ENCODE data around the gene KNDC1.
"Not testable (repeated sequence)": the region's sequence is repeated elsewhere in the genome, so short reads cannot be mapped to it uniquely, and the experiment has no call there.

Gene KNDC1

GRCh38 chr10:133159950-133160825 is at the start of gene KNDC1:
KNDC1 (plus strand) TSS chr10:133160219; CDS start chr10:133160468, 249 bp downstream.
- DNase-seq: peak in 2 of 10 donors; percentile 88 to 89

GRCh38 chr10:133110609-133111275 is 49.3 kb upstream of the KNDC1 start:
- intact Hi-C loops (cut with DNase I): no loop called here

More at GRCh38 chr10:133159950-133160825, at the start of gene KNDC1:
- intact Hi-C loops (cut with DNase I): no loop called here

GRCh38 chr10:133111640-133112039 is 48.4 kb upstream of the KNDC1 start:
- intact Hi-C loops (cut with DNase I): not testable (repeated sequence)
- peak in 1 of 10 donors; percentile 72 for DNase-seq

More at GRCh38 chr10:133110609-133111275, 49.3 kb upstream of the KNDC1 start:
- DNase-seq: no peak

GRCh38 chr10:133113146-133113830 is 46.7 kb upstream of the KNDC1 start:
- intact Hi-C loops (cut with DNase I): no loop called here
- peak in 3 of 10 donors; percentile 20 to 74 (median 69) for DNase-seq

- intact Hi-C loops (cut with DNase I): no loop called here
- peak in 1 of 10 donors; percentile 23 for DNase-seq
These were observed 46.2 kb upstream of the KNDC1 start for GRCh38 chr10:133113847-133114246.

GRCh38 chr10:133114251-133114650 is 45.8 kb upstream of the KNDC1 start:
- intact Hi-C loops (cut with DNase I): no loop called here
- DNase-seq: peak in 1 of 10 donors; percentile 82

GRCh38 chr10:133114726-133115452 is 45.1 kb upstream of the KNDC1 start:
- DNase-seq: peak in 2 of 10 donors; percentile 7 to 74
- intact Hi-C loops (cut with DNase I): no loop called here

- DNase-seq: peak in 1 of 10 donors; percentile 19
- intact Hi-C loops (cut with DNase I): no loop called here
These were observed 44.6 kb upstream of the KNDC1 start for GRCh38 chr10:133115453-133115842.

- DNase-seq: peak in 2 of 10 donors; percentile 14 to 61
- intact Hi-C loops (cut with DNase I): no loop called here
These were observed 44.0 kb upstream of the KNDC1 start for GRCh38 chr10:133115976-133116375.

GRCh38 chr10:133116455-133116854 is 43.6 kb upstream of the KNDC1 start:
- intact Hi-C loops (cut with DNase I): no loop called here
- peak in 2 of 10 donors; percentile 6 to 73 for DNase-seq

- DNase-seq: peak in 2 of 10 donors; percentile 26 to 68
- intact Hi-C loops (cut with DNase I): no loop called here
These were observed 42.9 kb upstream of the KNDC1 start for GRCh38 chr10:133117036-133117687.

GRCh38 chr10:133117688-133118071 is 42.3 kb upstream of the KNDC1 start:
- intact Hi-C loops (cut with DNase I): no loop called here
- DNase-seq: peak in 1 of 10 donors; percentile 22

- intact Hi-C loops (cut with DNase I): loop anchor here (10.0 kb wide), 1 partner anchor 287 kb away; no protein-coding TSS in a partner anchor
- peak in 1 of 10 donors; percentile 17 for DNase-seq
These were observed 38.5 kb upstream of the KNDC1 start for GRCh38 chr10:133121479-133121878.

- DNase-seq: peak in 5 of 10 donors; percentile 5 to 73 (median 70)
- intact Hi-C loops (cut with DNase I): loop anchor here (10.0 kb wide), 1 partner anchor 288 kb away; no protein-coding TSS in a partner anchor
These were observed 37.7 kb upstream of the KNDC1 start for GRCh38 chr10:133122171-133122935.

- intact Hi-C loops (cut with DNase I): loop anchor here (10.0 kb wide), 1 partner anchor 288 kb away; no protein-coding TSS in a partner anchor
- peak in 5 of 10 donors; percentile 43 to 91 (median 87) for DNase-seq
These were observed 36.8 kb upstream of the KNDC1 start for GRCh38 chr10:133123050-133123745.

GRCh38 chr10:133123746-133124356 is 36.2 kb upstream of the KNDC1 start:
- intact Hi-C loops (cut with DNase I): loop anchor here (1.0 to 10.0 kb wide), 2 partner anchors 184 to 289 kb away; no protein-coding TSS in a partner anchor
- DNase-seq: peak in 6 of 10 donors; percentile 6 to 82 (median 25)
